ENCODE measurements around the gene SLC27A1.

The SLC27A1 gene

DNA sequence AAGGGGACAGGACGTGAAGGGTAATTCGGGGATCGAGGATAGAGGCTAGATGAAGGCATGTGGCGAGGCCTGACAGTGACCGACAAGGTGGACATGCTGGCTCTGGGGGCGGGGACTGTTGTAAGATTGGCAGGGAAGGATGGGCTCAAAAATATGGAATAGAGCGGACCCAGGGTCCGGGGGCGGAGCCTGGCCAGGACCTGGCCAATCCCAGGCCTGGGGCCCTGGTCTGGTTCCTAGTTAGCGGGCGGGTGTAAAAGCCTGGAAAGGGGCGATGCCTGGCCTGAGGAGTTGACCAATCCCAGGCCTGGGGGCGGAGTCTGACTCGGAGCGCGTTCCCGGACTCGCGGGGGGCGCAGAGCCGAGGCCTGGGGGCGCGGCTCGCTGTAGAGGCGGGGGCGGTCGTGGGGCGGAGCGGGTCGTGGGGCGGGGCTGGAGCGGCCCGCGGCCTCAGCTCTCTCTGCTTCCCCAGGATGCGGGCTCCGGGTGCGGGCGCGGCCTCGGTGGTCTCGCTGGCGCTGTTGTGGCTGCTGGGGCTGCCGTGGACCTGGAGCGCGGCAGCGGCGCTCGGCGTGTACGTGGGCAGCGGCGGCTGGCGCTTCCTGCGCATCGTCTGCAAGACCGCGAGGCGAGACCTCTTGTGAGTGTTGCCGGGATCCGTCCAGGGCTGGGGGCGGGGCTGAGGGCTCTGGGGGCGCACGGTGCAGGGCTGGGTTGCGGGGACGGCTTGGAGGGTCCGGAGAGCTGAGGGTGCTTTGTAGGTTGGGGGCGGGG lies at the start of gene SLC27A1:
TSS of gene SLC27A1 (plus strand) at position 457 of the 774 bp plus-strand sequence. CDS start at position 474, 17 bp downstream.
- CTCF ChIA-PET = interaction anchor here (1.7 kb wide), 1 partner anchor 19 kb away, joined by 3 read pairs; no protein-coding TSS in a partner anchor
- no peak for TF ChIP-seq CTCF (IDR thresholded peaks at IDR 0.05; ENCODE audit: insufficient read depth, low read length, missing control alignments)
- POLR2A ChIA-PET = interaction anchor here (0.6 to 1.4 kb wide), 3 partner anchors 50 to 335 kb away, joined by 3 to 4 read pairs (median 3); partner anchors contain the start of gene MVB12A
- H3K4me3 ChIP-seq (ENCODE audit: low read depth, low read length) = peak within 1 kb of the TSS; percentile 79
- peak; percentile 87 for DNase-seq (ENCODE audit: low read depth, low spot score)

DNA sequence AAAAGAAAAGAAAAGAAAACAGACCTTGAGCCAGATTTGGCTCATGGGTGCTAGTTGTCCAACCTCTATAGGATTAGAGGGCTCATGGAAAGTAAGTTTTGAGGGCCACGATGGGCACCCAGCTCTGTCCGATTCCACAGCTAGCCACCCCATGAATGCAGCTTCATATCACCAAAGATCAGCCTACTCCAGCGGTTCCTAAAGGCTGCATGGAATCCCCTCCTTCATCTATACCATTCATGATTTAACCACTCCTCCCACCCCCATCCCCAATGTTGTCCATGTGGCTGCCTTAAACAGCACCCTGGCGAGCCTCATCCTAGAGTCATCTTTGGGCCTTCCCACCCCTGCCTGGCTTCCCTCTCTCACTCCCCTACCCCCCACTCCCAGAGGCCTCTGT lies 48.4 kb upstream of the SLC27A1 start:
- ChIA-PET POLR2A (no interaction called here), CTCF (interaction anchor here (1.3 to 1.5 kb wide), 2 partner anchors 10 to 32 kb away, joined by 3 to 7 read pairs; no protein-coding TSS in a partner anchor)
- no peak overlapping the region for H3K4me3 ChIP-seq (ENCODE audit: low read depth, low read length)
- TF ChIP-seq CTCF (IDR thresholded peaks at IDR 0.05; ENCODE audit: insufficient read depth, low read length, missing control alignments) = no peak
- no peak for DNase-seq (ENCODE audit: low read depth, low spot score)

DNA sequence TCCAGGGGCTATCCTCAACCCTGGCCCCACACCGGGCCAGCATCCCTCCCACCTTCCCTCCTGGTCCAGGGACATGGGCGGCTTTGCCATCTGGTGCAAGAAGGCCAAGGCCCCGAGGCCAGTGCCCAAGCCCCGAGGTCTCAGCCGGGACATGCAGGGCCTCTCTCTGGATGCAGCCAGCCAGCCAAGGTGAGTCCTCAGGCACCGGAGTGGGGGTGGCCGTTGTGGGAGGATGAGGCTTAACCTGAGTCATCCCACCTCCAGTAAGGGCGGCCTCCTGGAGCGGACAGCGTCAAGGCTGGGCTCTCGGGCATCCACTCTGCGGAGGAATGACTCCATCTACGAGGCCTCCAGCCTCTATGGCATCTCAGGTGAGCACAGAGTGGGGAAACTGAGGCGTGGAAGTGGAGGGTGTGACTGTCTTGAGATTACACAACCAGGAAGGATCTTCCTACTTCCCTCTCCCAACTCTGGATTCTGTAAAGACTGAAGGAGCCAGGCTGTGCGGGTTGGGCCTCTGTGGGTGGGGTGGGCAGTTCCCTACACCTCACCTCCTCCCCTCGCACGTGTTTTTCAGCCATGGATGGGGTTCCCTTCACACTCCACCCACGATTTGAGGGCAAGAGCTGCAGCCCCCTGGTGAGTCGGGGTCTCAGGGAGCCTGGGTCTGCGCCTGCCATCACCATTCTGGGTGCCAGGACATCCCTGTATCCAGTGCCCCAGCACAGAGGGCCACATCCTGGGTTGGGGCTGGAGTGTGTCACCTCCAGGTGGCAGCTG lies 46.7 kb upstream of the SLC27A1 start:
- no peak for DNase-seq (ENCODE audit: low read depth, low spot score)
- ChIA-PET POLR2A (no interaction called here), CTCF (no interaction called here)
- H3K4me3 ChIP-seq (ENCODE audit: low read depth, low read length) = no peak overlapping the region
- TF ChIP-seq CTCF (IDR thresholded peaks at IDR 0.05; ENCODE audit: insufficient read depth, low read length, missing control alignments) = no peak

- POLR2A ChIA-PET = no interaction called here
- TF ChIP-seq CTCF (IDR thresholded peaks at IDR 0.05; ENCODE audit: insufficient read depth, low read length, missing control alignments) = peak; percentile 61
- no peak overlapping the region for H3K4me3 ChIP-seq (ENCODE audit: low read depth, low read length)
- DNase-seq (ENCODE audit: low read depth, low spot score) = no peak
- CTCF ChIA-PET = interaction anchor here (0.9 to 1.3 kb wide), 3 partner anchors 10 to 429 kb away, joined by 3 to 6 read pairs (median 4); no protein-coding TSS in a partner anchor
Observed at GRCh38 chr19:17424743-17425365, 45.5 kb upstream of the SLC27A1 start.

DNA sequence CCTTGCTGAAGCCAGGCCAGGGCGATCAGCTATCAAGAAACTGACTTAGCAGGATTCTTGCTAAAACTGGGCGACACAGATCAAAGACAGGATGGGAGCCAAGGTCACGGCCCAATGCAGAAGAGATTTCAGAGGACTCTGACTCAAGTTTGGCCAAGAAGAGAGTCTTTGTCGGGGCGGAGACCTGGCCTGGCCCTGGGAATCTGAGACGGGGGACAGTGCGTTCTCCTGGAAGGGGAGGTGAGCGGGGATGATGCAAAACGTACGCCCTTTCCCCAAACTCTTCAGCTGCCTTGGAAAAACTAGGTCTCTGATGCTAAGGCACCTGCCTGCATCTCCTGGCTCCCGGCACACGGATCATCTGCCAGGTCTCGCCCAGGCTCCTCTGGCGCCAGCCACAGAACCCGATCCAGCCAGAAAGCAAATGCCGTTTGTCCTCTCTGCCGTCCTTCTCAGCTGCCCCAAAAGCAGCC lies 40.6 kb upstream of the SLC27A1 start:
- no peak overlapping the region for H3K4me3 ChIP-seq (ENCODE audit: low read depth, low read length)
- TF ChIP-seq CTCF (IDR thresholded peaks at IDR 0.05; ENCODE audit: insufficient read depth, low read length, missing control alignments) = no peak
- ChIA-PET POLR2A (no interaction called here), CTCF (interaction anchor here (0.8 to 2.2 kb wide), 4 partner anchors 10 to 44 kb away, joined by 3 to 8 read pairs (median 4); partner anchors contain the start of gene MVB12A)
- no peak for DNase-seq (ENCODE audit: low read depth, low spot score)
